HEK293T (cell line): ENCODE measurements around the gene C1RL.

ENCODE experiments used
- CTCF ChIA-PET: fragments of 350-600 bp; formaldehyde crosslinking; extraction: SDS; loops from one replicate; lab custom pipeline; 2021; ENCODE audit warnings: antibody characterized with exemption, inconsistent platforms; lab: Yijun Ruan, JAX
- POLR2A ChIA-PET: fragments of 350-600 bp; formaldehyde crosslinking; extraction: SDS; loops from one replicate; lab custom pipeline; 2020; ENCODE audit warnings: antibody characterized with exemption, inconsistent platforms; lab: Yijun Ruan, JAX
- DNase-seq: peaks from one replicate; pipeline ENCODE4 v3.0.0; 2012; ENCODE audit warnings: mixed read lengths; ENCODE audit errors: extremely low spot score
- ARNT ChIP-seq: fragments of 450-650 bp; IDR thresholded peaks from 2 replicates; pipeline ENCODE4 v1.6.1; 2017; ENCODE audit warnings: mild to moderate bottlenecking
- BHLHE40 ChIP-seq: fragments of 450-650 bp; IDR thresholded peaks from 2 replicates; pipeline ENCODE4 v1.6.1; 2016; ENCODE audit warnings: mild to moderate bottlenecking, moderate library complexity, borderline replicate concordance
- CTBP1 ChIP-seq: fragments of 450-650 bp; IDR thresholded peaks from 2 replicates; pipeline ENCODE4 v1.6.1; 2016; ENCODE audit warnings: borderline replicate concordance
- ELF4 ChIP-seq: fragments of 450-650 bp; IDR thresholded peaks from 2 replicates; pipeline ENCODE4 v1.6.1; 2017; ENCODE audit warnings: antibody characterized with exemption
- FOXA1 ChIP-seq: fragments of 450-650 bp; IDR thresholded peaks from 2 replicates; pipeline ENCODE4 v1.6.1; 2016; ENCODE audit warnings: mild to moderate bottlenecking
- FOXK2 ChIP-seq: fragments of 450-650 bp; IDR thresholded peaks from 2 replicates; pipeline ENCODE4 v1.6.1; 2016; ENCODE audit warnings: mild to moderate bottlenecking
- FOXM1 ChIP-seq: fragments of 450-650 bp; IDR thresholded peaks from 2 replicates; pipeline ENCODE4 v1.6.1; 2017; ENCODE audit warnings: mild to moderate bottlenecking, borderline replicate concordance
- HDGF ChIP-seq: fragments of 450-650 bp; IDR thresholded peaks from 2 replicates; pipeline ENCODE4 v1.6.1; 2017; ENCODE audit warnings: antibody characterized with exemption, borderline replicate concordance
- L3MBTL2 ChIP-seq: fragments of 450-650 bp; conservative IDR thresholded peaks from 2 replicates; pipeline ENCODE4 v1.6.1; 2016; ENCODE audit warnings: mild to moderate bottlenecking
- LEF1 ChIP-seq: fragments of 450-650 bp; IDR thresholded peaks from 2 replicates; pipeline ENCODE4 v1.6.1; 2017; ENCODE audit warnings: mild to moderate bottlenecking, borderline replicate concordance
- NFRKB ChIP-seq: fragments of 450-650 bp; IDR thresholded peaks from 2 replicates; pipeline ENCODE4 v1.6.1; 2016; ENCODE audit warnings: mild to moderate bottlenecking, moderate library complexity
- SP1 ChIP-seq: fragments of 450-650 bp; IDR thresholded peaks from 2 replicates; pipeline ENCODE4 v1.6.1; 2017
- SUZ12 ChIP-seq: fragments of 450-650 bp; IDR thresholded peaks from 2 replicates; pipeline ENCODE4 v1.6.1; 2016; ENCODE audit warnings: mild to moderate bottlenecking
- TARDBP ChIP-seq: fragments of 450-650 bp; IDR thresholded peaks from 2 replicates; pipeline ENCODE4 v1.6.1; 2016
- ZNF384 ChIP-seq: fragments of 450-650 bp; IDR thresholded peaks from 2 replicates; pipeline ENCODE4 v1.6.1; 2016
- TF ChIP-seq, protein P1 (sequence below): fragments of 450-650 bp; IDR thresholded peaks from 2 replicates; pipeline ENCODE4 v1.6.1; 2016

C1RL gene

DNA sequence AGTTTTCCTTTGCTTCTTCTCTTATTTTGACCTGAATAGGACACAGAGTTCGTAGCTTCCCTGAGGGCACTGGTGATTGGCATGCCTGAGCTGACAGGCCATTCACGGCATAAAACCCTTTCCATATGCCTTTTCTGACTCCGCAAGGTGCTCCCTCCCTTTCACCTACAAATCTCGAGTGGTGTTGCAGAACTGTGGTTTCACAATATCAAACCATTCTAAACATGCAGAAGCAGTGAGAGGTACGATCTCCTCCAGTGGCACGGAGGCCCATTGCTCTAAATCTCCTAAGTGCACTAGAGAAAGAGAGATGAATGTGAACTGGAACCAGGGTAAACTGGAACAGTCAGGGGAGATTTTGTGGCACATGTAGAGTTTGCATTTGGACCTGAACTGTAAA, 45.0 kb upstream of the C1RL start:
- no peak for DNase-seq
- CTCF ChIA-PET = interaction anchor here (0.9 to 1.9 kb wide), 3 partner anchors 9 to 45 kb away, joined by 3 to 12 read pairs (median 6); no protein-coding TSS in a partner anchor
- TF ChIP-seq BHLHE40 (no peak), TARDBP (no peak), HDGF (no peak), SUZ12 (no peak), FOXM1 (no peak), L3MBTL2 (no peak), ARNT (no peak), LEF1 (no peak), SP1 (no peak)
- POLR2A ChIA-PET = no interaction called here

DNA sequence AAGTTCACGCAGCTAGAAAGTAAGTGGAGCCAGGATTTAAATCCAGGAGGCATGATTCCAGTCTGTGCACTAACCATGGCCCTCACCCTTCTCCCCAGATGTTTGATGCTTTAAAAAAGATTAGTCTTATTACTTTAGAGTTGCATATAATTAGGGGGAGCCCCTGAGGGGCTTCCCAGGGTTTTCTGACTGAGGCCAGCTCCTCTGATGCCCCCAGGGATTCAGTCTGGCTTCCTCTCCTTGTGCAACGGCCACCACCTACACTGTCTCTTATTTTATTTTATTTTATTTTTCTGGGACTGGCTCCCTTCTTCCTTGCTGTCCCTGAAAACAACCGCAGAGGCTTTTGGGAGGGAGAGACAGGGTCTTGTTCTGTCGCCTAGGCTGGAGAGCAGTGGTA, 43.8 kb upstream of the C1RL start:
- TF ChIP-seq BHLHE40 (no peak), ZNF384 (no peak), FOXK2 (no peak)
- no peak for DNase-seq
- CTCF ChIA-PET = interaction anchor here (1.5 to 1.9 kb wide), 2 partner anchors 8 to 11 kb away, joined by 6 to 12 read pairs; no protein-coding TSS in a partner anchor
- POLR2A ChIA-PET = no interaction called here

DNA sequence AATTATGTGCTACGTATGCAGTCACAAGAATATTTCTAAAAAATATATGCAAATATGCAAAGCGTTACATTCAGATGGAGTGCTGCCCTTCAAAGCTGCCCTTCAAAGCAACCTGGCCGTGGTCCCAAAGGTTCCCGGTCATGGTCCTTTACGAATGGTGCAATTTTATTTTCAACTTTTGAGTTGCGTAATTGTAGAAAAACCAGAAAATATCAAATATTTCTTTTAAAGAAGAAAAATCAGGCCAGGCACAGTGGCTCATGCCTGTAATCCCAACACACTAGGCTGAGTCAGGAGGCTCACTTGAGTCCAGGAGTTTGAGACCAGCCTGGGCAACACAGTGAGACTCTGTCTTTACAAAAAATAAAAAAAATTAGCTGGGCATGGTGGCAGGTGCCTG, 42.5 kb upstream of the C1RL start:
- ChIA-PET CTCF (interaction anchor here (0.6 to 0.7 kb wide), 2 partner anchors 21 to 246 kb away, joined by 3 read pairs; partner anchors contain the start of gene CLSTN3), POLR2A (no interaction called here)
- no peak for DNase-seq
- TF ChIP-seq ZNF384 = no peak
- no peak for TF ChIP-seq CTBP1

DNA sequence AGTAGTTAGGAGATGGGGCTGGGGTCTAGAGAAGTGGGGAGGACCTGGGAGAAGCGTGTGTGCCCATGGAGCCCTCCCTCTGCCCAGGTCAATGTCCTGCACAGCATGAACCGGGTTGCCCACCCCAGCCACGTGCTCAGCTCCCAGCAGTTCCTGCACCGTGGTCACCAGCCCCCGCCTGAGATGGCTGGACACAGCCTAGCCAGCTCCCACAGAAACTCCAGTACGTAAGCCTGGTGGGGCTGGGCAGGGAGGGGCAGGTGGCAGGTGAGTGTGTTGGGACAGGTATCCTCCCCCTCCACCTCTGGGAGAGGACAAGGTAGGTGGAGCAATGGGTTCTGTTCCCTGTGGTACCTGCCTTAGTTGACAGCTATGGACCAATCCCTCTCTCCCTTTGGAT, 41.8 kb upstream of the C1RL start:
- TF ChIP-seq CTBP1 (no peak), BHLHE40 (no peak), ZNF384 (no peak), SP1 (no peak)
- DNase-seq = no peak
- POLR2A ChIA-PET = no interaction called here
- CTCF ChIA-PET = no interaction called here

DNA sequence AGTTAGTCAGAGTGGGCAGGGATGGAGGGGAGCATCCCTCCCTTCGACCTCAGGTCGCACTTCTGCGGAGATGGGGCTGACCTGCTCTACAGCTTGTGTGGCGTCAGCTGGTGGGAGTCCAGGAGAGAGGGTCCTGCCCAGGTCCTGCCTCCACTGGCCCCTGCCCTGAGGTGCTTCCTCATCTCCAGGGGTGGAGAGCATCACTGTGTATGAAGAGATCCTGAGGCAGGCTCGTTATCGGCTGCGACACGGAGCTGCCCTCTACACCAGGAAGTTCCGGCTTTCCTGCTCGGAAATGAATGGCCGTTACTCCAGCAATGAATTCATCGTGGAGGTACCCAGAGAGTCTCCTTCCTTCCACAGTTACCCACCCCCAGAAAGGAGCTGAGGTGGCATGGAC, 41.3 kb upstream of the C1RL start:
- DNase-seq = no peak
- ChIA-PET POLR2A (no interaction called here), CTCF (no interaction called here)
- no peak for TF ChIP-seq SUZ12
- no peak for TF ChIP-seq TARDBP
- TF ChIP-seq ZNF384 = no peak
- TF ChIP-seq NFRKB = no peak
- TF ChIP-seq FOXK2 = no peak
- TF ChIP-seq CTBP1 = no peak
- TF ChIP-seq LEF1 = no peak

DNA sequence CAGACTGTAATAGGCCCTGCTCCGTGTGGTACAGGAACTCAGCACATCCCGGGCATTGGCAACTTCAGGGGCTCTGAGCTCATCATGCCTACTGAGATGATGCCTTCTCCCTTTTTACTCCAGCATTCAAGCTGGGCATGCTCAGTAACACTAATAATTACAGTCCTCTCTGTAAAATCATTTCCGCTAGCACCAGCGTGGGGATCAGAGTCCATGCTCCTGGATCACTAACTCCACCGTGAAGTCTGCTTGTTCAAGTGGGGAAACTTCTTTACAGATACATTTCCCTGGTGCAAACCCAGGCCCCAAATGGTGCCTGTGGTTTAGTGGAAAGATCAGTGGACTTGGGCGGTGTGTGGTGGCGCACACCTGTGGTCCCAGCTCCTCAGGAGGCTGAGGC, 37.9 kb upstream of the C1RL start:
- CTCF ChIA-PET = interaction anchor here (0.6 to 1.4 kb wide), 4 partner anchors 8 to 269 kb away, joined by 3 to 4 read pairs (median 4); no protein-coding TSS in a partner anchor
- POLR2A ChIA-PET = no interaction called here
- TF ChIP-seq ELF4 = no peak
- no peak for TF ChIP-seq ZNF384
- no peak for TF ChIP-seq ARNT
- TF ChIP-seq FOXK2 = no peak
- no peak for TF ChIP-seq BHLHE40
- no peak for DNase-seq

DNA sequence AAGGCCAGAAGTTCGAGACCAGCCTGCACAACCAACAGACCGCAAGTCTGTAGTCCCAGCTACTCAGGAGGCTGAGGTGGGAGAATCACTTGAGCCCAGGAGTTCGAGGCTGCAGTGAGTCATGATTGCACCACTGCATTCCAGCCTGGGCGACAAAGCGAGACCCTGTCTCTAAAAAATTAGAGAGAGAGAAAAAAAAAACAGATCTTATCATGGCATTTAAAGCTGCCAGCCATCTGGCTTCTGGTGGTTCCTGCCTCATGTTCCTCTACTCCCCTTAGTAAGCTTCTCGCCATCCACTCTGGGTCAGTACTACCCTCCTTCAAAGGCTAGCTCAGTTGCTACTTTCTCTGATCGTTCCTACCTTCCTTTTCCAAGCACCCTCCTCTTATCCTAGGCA, 37.2 kb upstream of the C1RL start:
- DNase-seq = no peak
- CTCF ChIA-PET = interaction anchor here (0.6 to 1.4 kb wide), 4 partner anchors 9 to 268 kb away, joined by 3 to 4 read pairs (median 4); no protein-coding TSS in a partner anchor
- TF ChIP-seq LEF1 (no peak), BHLHE40 (no peak), CTBP1 (no peak), SP1 (no peak), ELF4 (no peak), FOXK2 (no peak)
- TF ChIP-seq, protein P1, sequence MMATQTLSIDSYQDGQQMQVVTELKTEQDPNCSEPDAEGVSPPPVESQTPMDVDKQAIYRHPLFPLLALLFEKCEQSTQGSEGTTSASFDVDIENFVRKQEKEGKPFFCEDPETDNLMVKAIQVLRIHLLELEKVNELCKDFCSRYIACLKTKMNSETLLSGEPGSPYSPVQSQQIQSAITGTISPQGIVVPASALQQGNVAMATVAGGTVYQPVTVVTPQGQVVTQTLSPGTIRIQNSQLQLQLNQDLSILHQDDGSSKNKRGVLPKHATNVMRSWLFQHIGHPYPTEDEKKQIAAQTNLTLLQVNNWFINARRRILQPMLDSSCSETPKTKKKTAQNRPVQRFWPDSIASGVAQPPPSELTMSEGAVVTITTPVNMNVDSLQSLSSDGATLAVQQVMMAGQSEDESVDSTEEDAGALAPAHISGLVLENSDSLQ = no peak
- POLR2A ChIA-PET = interaction anchor here (2.0 kb wide), 1 partner anchor 203 kb away, joined by 8 read pairs; the partner anchor contains the start of genes C12orf57 and RNU7-1

DNA sequence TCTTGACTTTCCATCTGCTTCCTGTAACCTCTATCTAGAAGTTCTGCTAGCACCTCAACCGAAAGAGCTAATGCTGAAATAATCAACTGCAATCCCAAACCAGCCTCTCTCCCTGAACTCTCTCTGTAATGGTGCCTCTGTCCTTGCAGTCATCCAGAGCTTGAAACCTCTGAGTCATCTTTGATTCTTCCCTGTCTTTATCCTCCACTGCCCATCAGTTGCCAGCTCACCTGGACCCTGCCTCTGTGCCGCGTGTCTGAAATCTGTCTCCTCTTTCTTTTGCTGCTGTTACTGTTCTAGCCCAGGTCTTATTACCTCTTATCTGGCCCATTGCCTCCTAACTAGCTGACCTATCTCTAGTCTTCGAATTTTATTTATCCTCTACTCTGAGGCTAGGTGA, 36.7 kb upstream of the C1RL start:
- no peak for DNase-seq
- ChIA-PET POLR2A (interaction anchor here (2.0 kb wide), 1 partner anchor 202 kb away, joined by 8 read pairs; the partner anchor contains the start of genes C12orf57 and RNU7-1), CTCF (interaction anchor here (0.5 to 1.9 kb wide), 5 partner anchors 8 to 1002 kb away, joined by 3 to 12 read pairs (median 3); no protein-coding TSS in a partner anchor)
- TF ChIP-seq ZNF384 (no peak), BHLHE40 (no peak), L3MBTL2 (no peak), HDGF (no peak), FOXA1 (no peak), FOXK2 (no peak), FOXM1 (no peak), TARDBP (no peak), NFRKB (no peak), SP1 (no peak), ELF4 (no peak), ARNT (no peak)
- TF ChIP-seq, protein P1 = no peak
